ENCODE results near the gene SDK1. TPM values are rescaled to one million over a fixed set of nuclear protein-coding genes. Genes with fewer than 3 reads are reported as not detected.

The SDK1 gene
- total and polyA plus RNA-seq, 10 of the 15 experiments (the other 5 are each of a cell fraction or from before 2014, with no cell fraction given), result 0.14 to 0.33 TPM; not detected in 8

DNA sequence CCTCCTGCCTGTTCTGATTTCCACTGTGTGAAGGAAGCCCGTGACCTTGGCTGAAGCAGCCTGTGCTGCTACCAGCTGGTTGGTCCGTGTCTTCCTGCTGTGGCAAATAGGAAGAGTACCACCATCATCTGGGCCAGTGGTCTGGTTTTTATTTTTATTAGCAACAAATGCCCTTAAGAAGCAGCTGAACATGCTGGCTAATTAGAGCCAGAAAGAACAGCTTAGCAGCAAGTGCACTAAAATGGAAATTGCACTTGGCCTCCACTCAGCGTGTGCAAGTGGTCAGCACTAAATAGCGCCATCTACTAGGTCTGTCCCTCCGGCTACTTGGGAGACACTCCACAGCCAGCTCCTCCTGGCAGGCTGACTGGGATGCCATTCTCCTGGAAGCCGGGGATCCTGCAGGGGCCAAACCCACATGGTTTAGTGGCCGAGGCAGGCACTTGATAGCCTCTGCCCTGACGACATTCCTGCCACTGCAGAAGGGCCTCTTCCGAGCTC is 690.7 kb downstream of the SDK1 start:
- no peak overlapping the region for H3K4me2 ChIP-seq (ENCODE audit: control insufficient read depth, insufficient read depth)
- POLR2A ChIA-PET, result no interaction called here
- BruUV-seq (replicated peaks), result no TSS peak
- TF ChIP-seq CHD2 (IDR thresholded peaks at IDR 0.05; ENCODE audit: borderline replicate concordance, low read depth, low read length) (no peak), BHLHE40 (IDR thresholded peaks at IDR 0.05; ENCODE audit: borderline replicate concordance in 1 of 2, low read depth in 2 of 2, low read length in 1 of 2) (no peak), POLR2AphosphoS2 (IDR thresholded peaks at IDR 0.05; ENCODE audit: low read depth, low read length) (no peak), SREBF1 (IDR thresholded peaks at IDR 0.05; ENCODE audit: low read length) (no peak), ZNF217 (IDR thresholded peaks at IDR 0.05) (no peak), SREBF2 (IDR thresholded peaks at IDR 0.05; ENCODE audit: low read length) (no peak), MEF2A (IDR thresholded peaks at IDR 0.05; ENCODE audit: insufficient read depth, low read depth, low read length) (no peak), BMI1 (IDR thresholded peaks at IDR 0.05; ENCODE audit: borderline replicate concordance) (no peak), PML (IDR thresholded peaks at IDR 0.05; ENCODE audit: low read length) (no peak)
- TF ChIP-seq, protein P1, sequence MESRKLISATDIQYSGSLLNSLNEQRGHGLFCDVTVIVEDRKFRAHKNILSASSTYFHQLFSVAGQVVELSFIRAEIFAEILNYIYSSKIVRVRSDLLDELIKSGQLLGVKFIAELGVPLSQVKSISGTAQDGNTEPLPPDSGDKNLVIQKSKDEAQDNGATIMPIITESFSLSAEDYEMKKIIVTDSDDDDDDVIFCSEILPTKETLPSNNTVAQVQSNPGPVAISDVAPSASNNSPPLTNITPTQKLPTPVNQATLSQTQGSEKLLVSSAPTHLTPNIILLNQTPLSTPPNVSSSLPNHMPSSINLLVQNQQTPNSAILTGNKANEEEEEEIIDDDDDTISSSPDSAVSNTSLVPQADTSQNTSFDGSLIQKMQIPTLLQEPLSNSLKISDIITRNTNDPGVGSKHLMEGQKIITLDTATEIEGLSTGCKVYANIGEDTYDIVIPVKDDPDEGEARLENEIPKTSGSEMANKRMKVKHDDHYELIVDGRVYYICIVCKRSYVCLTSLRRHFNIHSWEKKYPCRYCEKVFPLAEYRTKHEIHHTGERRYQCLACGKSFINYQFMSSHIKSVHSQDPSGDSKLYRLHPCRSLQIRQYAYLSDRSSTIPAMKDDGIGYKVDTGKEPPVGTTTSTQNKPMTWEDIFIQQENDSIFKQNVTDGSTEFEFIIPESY (IDR thresholded peaks at IDR 0.05), result no peak
- TF ChIP-seq, protein P2, sequence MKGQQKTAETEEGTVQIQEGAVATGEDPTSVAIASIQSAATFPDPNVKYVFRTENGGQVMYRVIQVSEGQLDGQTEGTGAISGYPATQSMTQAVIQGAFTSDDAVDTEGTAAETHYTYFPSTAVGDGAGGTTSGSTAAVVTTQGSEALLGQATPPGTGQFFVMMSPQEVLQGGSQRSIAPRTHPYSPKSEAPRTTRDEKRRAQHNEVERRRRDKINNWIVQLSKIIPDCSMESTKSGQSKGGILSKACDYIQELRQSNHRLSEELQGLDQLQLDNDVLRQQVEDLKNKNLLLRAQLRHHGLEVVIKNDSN (IDR thresholded peaks at IDR 0.05; ENCODE audit: borderline replicate concordance, extremely low read length, insufficient read depth, low read depth, low read length), result no peak
- TF ChIP-seq, protein P3, sequence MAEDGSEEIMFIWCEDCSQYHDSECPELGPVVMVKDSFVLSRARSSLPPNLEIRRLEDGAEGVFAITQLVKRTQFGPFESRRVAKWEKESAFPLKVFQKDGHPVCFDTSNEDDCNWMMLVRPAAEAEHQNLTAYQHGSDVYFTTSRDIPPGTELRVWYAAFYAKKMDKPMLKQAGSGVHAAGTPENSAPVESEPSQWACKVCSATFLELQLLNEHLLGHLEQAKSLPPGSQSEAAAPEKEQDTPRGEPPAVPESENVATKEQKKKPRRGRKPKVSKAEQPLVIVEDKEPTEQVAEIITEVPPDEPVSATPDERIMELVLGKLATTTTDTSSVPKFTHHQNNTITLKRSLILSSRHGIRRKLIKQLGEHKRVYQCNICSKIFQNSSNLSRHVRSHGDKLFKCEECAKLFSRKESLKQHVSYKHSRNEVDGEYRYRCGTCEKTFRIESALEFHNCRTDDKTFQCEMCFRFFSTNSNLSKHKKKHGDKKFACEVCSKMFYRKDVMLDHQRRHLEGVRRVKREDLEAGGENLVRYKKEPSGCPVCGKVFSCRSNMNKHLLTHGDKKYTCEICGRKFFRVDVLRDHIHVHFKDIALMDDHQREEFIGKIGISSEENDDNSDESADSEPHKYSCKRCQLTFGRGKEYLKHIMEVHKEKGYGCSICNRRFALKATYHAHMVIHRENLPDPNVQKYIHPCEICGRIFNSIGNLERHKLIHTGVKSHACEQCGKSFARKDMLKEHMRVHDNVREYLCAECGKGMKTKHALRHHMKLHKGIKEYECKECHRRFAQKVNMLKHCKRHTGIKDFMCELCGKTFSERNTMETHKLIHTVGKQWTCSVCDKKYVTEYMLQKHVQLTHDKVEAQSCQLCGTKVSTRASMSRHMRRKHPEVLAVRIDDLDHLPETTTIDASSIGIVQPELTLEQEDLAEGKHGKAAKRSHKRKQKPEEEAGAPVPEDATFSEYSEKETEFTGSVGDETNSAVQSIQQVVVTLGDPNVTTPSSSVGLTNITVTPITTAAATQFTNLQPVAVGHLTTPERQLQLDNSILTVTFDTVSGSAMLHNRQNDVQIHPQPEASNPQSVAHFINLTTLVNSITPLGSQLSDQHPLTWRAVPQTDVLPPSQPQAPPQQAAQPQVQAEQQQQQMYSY (CRISPR knock-in tag; IDR thresholded peaks at IDR 0.05), result no peak
- TF ChIP-seq, protein P4, sequence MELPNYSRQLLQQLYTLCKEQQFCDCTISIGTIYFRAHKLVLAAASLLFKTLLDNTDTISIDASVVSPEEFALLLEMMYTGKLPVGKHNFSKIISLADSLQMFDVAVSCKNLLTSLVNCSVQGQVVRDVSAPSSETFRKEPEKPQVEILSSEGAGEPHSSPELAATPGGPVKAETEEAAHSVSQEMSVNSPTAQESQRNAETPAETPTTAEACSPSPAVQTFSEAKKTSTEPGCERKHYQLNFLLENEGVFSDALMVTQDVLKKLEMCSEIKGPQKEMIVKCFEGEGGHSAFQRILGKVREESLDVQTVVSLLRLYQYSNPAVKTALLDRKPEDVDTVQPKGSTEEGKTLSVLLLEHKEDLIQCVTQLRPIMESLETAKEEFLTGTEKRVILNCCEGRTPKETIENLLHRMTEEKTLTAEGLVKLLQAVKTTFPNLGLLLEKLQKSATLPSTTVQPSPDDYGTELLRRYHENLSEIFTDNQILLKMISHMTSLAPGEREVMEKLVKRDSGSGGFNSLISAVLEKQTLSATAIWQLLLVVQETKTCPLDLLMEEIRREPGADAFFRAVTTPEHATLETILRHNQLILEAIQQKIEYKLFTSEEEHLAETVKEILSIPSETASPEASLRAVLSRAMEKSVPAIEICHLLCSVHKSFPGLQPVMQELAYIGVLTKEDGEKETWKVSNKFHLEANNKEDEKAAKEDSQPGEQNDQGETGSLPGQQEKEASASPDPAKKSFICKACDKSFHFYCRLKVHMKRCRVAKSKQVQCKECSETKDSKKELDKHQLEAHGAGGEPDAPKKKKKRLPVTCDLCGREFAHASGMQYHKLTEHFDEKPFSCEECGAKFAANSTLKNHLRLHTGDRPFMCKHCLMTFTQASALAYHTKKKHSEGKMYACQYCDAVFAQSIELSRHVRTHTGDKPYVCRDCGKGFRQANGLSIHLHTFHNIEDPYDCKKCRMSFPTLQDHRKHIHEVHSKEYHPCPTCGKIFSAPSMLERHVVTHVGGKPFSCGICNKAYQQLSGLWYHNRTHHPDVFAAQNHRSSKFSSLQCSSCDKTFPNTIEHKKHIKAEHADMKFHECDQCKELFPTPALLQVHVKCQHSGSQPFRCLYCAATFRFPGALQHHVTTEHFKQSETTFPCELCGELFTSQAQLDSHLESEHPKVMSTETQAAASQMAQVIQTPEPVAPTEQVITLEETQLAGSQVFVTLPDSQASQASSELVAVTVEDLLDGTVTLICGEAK (IDR thresholded peaks at IDR 0.05; ENCODE audit: borderline replicate concordance), result no peak

More for the DNA sequence above, 690.7 kb downstream of the SDK1 start:
- FAIRE-seq (no peak), DNase-seq (ENCODE audit: low read depth, low spot score) (no peak), ATAC-seq (no peak)
- H3K27me3 ChIP-seq (replicated peaks in 1 of 2; ENCODE audit: control insufficient read depth in 2 of 2, insufficient read depth in 2 of 2, low read length in 1 of 2), result no peaks in the 10 kb centered on the region
- H2AFZ ChIP-seq (ENCODE audit: control insufficient read depth, low read depth, low read length), result no peak overlapping the region
- H3K4me3 ChIP-seq, result no peak overlapping the region
- H3K36me3 ChIP-seq (ENCODE audit: control insufficient read depth in 2 of 2, insufficient read depth in 2 of 2, low read length in 1 of 2), result no peaks in the 10 kb centered on the region
- 60% methylated on average over 9 of the region's 9 CpGs for WGBS (ENCODE audit: insufficient coverage, insufficient replicate concordance, low lambda C conversion rate, missing lambda C conversion rate)
- in situ Hi-C loops (cut with MboI) (no loop called here), intact Hi-C loops (cut with micrococcal nuclease; ENCODE audit: unreplicated experiment) (no loop called here)
- no peaks in the 10 kb centered on the region; the same call in 2 of the 3 replicates for H3K9me3 ChIP-seq (replicated peaks; ENCODE audit: control insufficient read depth, insufficient read depth, low read length)
- ChIA-PET RAD21 (ENCODE audit: unreplicated experiment) (no interaction called here), SMC1A (ENCODE audit: uncharacterized antibody, unreplicated experiment) (no interaction called here), CTCF (no interaction called here)
- H3K4me1 ChIP-seq (ENCODE audit: control insufficient read depth, insufficient read depth, low read length), result no peaks in the 10 kb centered on the region
- no peaks in the 10 kb centered on the region for H3K79me2 ChIP-seq (ENCODE audit: control insufficient read depth, insufficient read depth, low read length)
- H3K27ac ChIP-seq (ENCODE audit: control insufficient read depth, insufficient read depth), result no peak overlapping the region
- H4K20me1 ChIP-seq (ENCODE audit: control insufficient read depth, insufficient read depth), result no peaks in the 10 kb centered on the region
- H3K9ac ChIP-seq (ENCODE audit: control insufficient read depth, insufficient read depth, low read length), result no peak overlapping the region

Measured in GM12878 (cell line).